ENCODE measurements around the gene MAEL.
A peak's percentile ranks its signal among the peaks of the same experiment; 100 is the strongest.

The MAEL gene

DNA sequence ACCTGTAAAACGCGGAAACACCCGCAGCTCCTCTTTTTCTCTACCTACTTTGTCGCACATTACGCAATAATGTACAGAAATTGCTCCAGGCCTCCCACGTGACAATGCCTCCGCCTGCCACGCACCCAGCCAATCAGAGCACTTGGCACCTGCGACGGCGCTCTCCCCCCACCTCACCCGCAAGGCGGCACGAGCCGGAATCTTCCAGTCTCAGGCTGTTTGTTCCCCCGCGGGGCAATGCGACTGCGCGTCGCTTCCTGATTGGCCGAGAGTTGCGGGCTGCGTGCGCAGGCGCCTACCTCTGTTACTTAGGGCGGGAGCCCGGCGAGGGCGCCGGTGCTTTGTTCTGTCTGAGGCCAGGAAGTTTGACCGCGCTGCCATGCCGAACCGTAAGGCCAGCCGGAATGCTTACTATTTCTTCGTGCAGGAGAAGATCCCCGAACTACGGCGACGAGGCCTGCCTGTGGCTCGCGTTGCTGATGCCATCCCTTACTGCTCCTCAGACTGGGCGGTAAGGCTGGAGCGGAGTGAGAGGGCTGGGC lies at the start of gene MAEL:
Gene MAEL (plus strand): TSS at position 307 of the 542 bp plus-strand sequence. CDS start 73 bp downstream, at position 380.
- TF ChIP-seq POLR2A (IDR thresholded peaks at IDR 0.05; ENCODE audit: low read depth, low read length) = no peak
- DNase-seq (ENCODE audit: insufficient read length, low spot score) (no peak), FAIRE-seq (no peak)

DNA sequence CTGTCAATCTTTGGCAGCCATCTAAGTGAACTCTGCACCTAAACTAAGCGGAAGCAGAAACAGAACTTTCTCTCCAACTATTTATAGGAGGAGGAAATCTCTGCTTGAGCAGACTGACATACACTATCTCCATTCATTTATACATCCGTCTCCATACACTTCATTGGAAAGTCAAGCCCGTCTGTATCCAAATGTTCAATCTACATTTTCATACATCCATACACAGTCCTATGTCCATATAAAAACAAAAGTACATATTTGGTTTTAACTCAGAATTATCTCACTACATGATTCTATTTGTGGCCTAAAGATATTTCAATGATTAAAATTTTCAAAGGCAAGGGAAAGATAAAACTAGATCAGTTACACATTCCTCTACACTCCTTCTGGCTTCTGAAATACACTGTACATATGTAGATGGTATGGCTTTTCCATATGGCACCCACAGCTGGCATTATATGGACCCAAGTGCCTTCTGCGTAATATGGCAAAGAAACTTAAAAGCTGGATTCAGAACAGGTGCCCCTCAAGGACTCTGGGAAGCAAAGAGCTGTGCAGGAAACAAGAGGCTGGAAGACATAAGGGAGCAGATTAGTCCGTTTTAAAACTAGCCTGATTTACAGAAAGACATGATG lies 49.2 kb upstream of the MAEL start:
- no peak for DNase-seq (ENCODE audit: insufficient read length, low spot score)
- FAIRE-seq = no peak
- no peak for TF ChIP-seq POLR2A (IDR thresholded peaks at IDR 0.05; ENCODE audit: low read depth, low read length)

DNA sequence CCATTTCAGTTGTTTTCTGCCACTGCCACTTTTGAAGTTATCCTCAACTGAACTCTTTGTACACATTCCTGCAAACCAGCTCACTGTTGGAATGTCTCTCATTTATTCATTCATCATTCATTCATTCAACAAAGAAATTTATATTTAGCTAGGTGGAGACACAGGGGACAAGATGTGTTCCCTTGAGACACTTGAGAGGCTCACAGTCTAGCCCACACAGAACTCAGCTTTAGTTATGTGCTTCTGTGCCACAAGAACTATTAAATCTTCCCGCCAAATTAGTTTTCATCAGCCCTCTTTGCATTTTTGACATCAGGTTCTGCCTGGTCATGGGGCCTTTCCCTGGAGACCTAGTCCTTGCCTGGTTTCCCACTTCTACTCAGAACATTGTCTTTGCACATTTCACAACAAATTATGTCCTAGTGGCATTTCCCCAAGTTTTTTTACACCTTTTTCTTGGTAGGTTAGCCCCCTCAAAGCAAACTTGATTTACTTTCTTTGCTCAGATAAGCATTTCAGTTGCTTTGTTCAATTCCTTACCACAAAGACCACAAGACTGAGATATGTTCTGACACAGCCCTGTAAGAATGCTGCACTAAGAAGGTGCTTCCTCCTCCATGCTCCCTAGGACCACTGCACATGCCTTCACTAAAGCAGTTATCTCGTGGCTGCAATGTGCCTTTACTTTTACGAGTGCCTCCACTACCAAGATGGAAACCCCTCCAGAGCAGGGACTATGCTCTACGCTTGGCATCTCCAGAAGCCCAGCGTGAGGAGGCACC lies 44.7 kb upstream of the MAEL start:
- FAIRE-seq (peak; percentile 78), DNase-seq (ENCODE audit: insufficient read length, low spot score) (no peak)
- no peak for TF ChIP-seq POLR2A (IDR thresholded peaks at IDR 0.05; ENCODE audit: low read depth, low read length)

DNA sequence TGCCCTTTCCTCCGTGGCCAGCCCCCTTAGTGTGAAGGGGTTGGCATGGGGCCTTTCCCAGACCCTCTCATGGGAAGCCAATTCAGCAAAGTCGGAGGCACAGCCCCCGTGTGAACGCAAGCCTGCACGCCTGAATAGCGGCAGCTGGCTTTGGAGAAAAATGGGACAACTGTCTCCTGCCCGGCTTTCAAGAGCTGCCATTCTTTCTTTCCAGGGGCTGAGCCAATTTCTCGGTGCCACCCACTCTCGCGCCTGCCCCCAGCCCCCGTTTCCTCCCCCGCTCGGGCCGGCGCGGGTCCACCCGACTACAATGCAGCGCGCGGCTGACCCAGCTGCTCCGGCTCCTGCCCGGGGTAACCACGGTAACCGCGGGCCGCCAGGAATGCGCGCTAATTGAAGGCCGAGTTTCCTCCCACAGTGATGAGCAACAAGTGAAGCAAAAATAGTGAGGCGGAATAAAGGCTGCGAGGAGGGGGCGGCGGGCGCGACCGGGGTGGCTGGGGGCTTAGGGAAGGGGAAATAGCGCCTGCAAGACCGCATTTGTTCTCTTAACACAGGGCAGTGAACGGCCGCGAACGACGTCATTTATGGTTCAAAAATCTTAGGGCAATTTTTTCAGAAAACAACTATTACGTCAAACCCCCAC lies 41.6 kb upstream of the MAEL start:
- no peak for TF ChIP-seq POLR2A (IDR thresholded peaks at IDR 0.05; ENCODE audit: low read depth, low read length)
- DNase-seq (ENCODE audit: insufficient read length, low spot score) (peak; percentile 30), FAIRE-seq (no peak)

DNA sequence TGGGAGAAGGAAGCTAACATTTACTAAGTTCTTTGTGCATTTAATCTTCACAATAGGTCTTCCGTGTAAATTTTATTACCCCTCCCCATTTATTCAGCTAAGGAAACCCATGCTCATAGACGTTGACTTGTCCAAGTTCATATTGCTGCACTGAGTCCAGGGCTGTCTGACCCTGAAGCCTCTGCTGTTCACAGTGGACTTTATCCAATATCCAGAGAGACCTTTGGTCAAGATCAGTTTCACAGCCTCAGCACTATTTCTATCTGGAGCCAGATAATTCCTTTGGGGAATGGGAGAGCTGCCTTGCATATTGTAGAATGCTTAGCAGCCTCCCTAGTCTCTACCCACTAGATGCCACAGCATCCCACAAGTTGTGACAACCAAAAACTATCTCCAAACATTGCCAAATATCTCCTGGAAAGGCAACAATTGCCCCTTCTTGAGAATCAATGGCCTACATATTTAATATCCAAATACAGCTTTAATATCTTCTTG lies 40.2 kb upstream of the MAEL start:
- no peak for DNase-seq (ENCODE audit: insufficient read length, low spot score)
- no peak for TF ChIP-seq POLR2A (IDR thresholded peaks at IDR 0.05; ENCODE audit: low read depth, low read length)
- FAIRE-seq = no peak

DNA sequence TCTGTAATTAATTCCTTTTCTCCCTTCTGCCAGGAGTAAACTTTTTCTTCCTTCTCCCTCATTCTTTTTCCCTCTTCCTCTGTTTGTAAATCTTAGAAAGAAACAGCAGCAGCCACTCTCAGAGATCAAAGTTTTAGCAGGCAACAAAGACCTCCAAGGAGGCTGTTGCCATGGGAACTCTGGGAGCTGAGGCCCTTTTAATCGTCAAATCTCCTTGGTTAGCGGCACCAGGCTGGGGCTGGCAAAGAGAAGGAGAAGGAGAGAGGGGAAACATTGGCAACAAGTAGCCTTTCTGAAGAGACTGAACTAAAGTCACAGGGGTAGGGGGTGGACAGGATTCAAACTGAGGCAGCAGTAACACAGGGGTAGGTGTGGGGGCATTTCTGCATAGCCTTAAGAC lies 38.9 kb upstream of the MAEL start:
- DNase-seq (ENCODE audit: insufficient read length, low spot score) = no peak
- no peak for FAIRE-seq

DNA sequence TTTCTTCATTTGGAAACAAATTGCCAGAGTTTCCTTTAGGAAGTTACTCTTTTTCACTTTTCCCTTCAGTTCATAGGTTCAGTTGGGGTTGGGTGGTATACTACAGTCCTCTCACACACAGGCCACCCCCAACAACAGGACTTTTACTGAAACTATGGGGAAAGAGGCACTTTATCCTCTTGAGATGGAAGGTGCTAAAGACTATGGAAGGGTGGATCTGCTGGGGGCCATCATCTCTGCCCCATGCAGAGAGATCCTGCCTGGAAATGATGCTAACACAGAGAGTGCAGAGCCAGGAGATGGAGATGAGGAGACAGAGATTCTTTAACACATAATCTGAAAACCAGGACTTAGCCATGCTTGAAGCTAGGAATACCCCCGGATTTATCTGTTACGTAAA lies 38.0 kb upstream of the MAEL start:
- DNase-seq (ENCODE audit: insufficient read length, low spot score) (no peak), FAIRE-seq (no peak)
- no peak for TF ChIP-seq POLR2A (IDR thresholded peaks at IDR 0.05; ENCODE audit: low read depth, low read length)

More for the DNA sequence above, 38.9 kb upstream of the MAEL start:
- no peak for TF ChIP-seq POLR2A (IDR thresholded peaks at IDR 0.05; ENCODE audit: low read depth, low read length)

DNA sequence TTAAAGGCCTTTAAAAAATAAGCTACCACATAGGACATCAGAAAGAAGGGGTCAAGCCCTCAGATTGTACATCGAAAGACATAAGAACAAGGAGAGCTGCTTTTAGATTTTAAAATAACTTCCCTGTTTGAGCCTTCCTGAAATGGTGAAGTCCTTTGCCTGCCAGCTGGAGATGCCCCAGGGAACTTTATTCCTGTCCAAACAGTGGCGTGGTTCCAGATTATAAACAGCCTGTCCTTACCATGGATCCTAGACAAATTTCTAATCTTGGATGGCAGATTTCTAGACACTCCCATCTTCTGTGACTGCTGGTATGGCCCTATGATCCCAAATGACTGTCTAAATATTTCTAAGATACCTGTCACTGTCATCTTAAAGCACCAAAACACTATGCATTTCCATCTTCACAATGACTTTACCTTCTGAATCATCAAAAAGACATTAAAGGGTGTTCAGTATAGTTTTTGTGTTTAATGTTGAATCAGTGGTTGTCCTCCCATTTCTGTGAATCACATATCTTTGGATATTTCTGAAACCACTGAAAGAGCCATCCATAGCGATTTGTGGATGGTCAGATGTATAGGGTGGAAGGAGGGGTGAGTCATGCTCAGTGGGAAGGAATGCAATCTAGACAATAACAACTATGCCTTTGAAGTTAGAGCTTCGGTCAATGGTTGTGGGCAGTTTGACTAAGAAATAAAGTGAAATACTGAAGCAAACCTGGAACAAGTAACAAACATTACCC lies 36.9 kb upstream of the MAEL start:
- peak; percentile 93 for FAIRE-seq
- DNase-seq (ENCODE audit: insufficient read length, low spot score) = no peak
- TF ChIP-seq POLR2A (IDR thresholded peaks at IDR 0.05; ENCODE audit: low read depth, low read length) = no peak

DNA sequence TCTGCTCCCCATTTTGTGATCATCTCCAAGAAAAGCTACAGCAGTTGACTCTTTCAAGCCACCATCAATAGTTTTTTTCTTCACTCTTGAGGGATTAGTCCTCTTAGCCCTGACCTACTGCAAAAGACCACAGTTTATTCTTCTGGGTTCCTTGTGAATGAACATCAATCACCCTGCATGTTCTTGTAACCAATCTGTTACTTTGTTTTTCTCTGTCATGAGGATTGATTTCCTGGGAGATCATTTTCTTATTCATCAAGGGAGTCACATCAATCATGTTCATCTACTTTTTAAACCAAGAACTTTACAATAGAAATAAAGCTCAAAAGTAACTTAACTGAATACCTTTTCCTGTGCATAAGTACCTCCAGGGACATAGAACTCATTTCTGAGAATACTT lies 35.6 kb upstream of the MAEL start:
- DNase-seq (ENCODE audit: insufficient read length, low spot score) (no peak), FAIRE-seq (no peak)
- no peak for TF ChIP-seq POLR2A (IDR thresholded peaks at IDR 0.05; ENCODE audit: low read depth, low read length)

DNA sequence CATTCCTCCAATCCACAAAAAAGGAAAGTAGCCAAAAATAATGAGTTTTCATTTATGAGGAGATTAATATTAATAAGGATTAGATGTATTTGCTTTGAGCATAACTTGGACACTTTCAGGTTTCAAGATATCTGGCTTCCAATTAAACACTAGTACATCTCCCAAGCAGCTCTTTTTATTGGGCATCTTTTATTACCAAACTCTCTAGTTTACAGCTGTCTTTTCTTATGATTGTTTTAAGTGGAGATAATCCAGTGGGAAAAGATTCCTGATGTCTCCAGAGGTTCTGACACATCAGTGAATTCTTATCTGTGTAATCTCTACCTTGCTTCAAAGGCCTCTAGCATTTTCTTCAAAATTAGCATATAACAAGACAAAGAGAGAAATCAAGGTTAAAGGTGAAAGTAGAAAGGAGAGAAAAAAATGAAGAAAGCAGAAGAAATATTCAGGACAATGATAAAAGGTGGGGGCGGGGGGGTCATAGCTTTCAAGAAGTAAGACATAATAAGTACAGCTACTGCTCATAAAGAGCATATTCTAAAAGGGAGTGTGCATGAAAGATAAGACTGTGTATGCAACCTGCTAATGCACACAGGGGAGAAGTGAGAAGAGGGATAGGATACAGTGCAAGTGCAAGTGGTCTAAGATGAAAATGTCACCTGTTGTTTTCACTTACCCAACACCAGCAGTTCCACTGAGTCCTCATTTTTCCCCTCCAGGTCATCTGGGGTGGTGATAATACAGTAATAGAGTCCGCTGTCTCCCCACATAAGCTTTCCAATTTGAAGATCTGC lies 32.8 kb upstream of the MAEL start:
- no peak for DNase-seq (ENCODE audit: insufficient read length, low spot score)
- TF ChIP-seq POLR2A (IDR thresholded peaks at IDR 0.05; ENCODE audit: low read depth, low read length) = no peak
- no peak for FAIRE-seq

DNA sequence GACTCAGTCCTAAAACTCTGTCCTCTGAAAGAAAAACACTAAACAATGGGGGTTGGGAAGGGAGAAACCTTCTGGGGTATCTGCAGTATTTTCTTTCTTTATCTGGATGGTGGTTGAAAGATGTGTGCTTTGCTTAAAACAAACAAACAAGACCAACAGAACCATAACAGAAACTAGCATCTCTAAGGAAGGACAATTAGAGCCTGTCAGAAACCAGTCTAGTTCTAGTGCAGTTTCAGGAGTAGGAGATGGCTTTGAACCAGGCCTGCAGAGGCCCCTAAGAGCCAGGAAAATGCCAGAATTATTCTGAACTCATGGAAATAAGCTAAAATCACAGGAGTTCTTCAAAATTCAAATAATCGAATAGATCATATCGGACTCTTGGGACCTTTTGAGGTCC lies 32.2 kb upstream of the MAEL start:
- no peak for DNase-seq (ENCODE audit: insufficient read length, low spot score)
- FAIRE-seq = no peak
- TF ChIP-seq POLR2A (IDR thresholded peaks at IDR 0.05; ENCODE audit: low read depth, low read length) = no peak

DNA sequence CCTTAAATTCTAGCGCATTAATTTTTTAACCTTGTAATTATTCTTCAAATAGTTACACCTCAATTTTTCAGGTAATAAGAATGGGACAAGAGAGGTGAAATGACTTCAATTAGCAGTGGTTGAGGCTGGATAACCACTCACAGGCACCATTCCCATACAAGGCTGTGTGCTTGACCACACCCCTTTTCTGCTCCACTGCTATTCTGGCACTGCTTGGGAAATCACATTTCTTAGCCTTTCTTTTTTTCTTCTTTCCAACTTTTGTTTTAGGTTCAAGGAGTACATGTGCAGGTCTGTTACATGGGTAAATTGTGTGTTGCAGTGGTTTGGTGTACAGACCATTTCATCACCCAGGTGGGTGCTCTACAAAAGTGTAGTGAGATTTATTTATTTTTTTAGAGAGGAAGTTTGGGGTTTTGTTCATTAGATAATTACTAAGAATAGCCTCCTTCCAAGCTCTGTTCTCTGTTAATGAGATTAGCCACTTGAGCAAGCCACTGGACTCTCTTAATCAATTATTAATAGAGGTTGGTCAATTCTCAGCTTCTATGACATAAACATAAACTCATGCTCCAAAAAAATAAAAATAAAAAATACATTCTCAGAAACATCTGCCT lies 28.1 kb upstream of the MAEL start:
- FAIRE-seq = no peak
- no peak for TF ChIP-seq POLR2A (IDR thresholded peaks at IDR 0.05; ENCODE audit: low read depth, low read length)
- DNase-seq (ENCODE audit: insufficient read length, low spot score) = no peak
